GM19043 (cell line): ENCODE results near the gene C6orf132.

Source experiments
- ATAC-seq: cut with Tn5 transposase; IDR thresholded peaks from one replicate; pipeline ENCODE4 v1.9.1; 2021; ENCODE audit warnings: low read depth; ENCODE audit not compliant: unreplicated experiment

Gene C6orf132

GRCh38 chr6:42086046-42087035, 56.1 kb downstream of the C6orf132 start:
- no peak for ATAC-seq

GRCh38 chr6:42084889-42085288, 57.5 kb downstream of the C6orf132 start:
- ATAC-seq = no peak

GRCh38 chr6:42083530-42083929, 58.9 kb downstream of the C6orf132 start:
- ATAC-seq = no peak

GRCh38 chr6:42079941-42080464, 62.4 kb downstream of the C6orf132 start:
- no peak for ATAC-seq

GRCh38 chr6:42078386-42078785, 64.0 kb downstream of the C6orf132 start:
- ATAC-seq = no peak

- no peak for ATAC-seq
These were observed 67.1 kb downstream of the C6orf132 start for GRCh38 chr6:42075159-42075838.

- ATAC-seq = no peak
These were observed 69.1 kb downstream of the C6orf132 start for GRCh38 chr6:42073287-42073686.

GRCh38 chr6:42071881-42072583, 70.4 kb downstream of the C6orf132 start:
- ATAC-seq = no peak

- ATAC-seq = no peak
These were observed 73.4 kb downstream of the C6orf132 start for GRCh38 chr6:42068872-42069522.

- no peak for ATAC-seq
These were observed 74.2 kb downstream of the C6orf132 start for GRCh38 chr6:42068173-42068572.

GRCh38 chr6:42066156-42066675, 76.2 kb downstream of the C6orf132 start:
- ATAC-seq = no peak

- no peak for ATAC-seq
These were observed 82.7 kb downstream of the C6orf132 start for GRCh38 chr6:42059743-42060142.

GRCh38 chr6:42053601-42054000, 88.8 kb downstream of the C6orf132 start:
- no peak for ATAC-seq

- ATAC-seq = no peak
These were observed 91.2 kb downstream of the C6orf132 start for GRCh38 chr6:42051268-42051653.
